ENCODE data around the gene LSM6.

Gene LSM6

GRCh38 chr4:146175541-146176453 lies at the start of gene LSM6:
TSS of gene LSM6 (plus strand) at chr4:146175718. CDS start at chr4:146182922, 7,204 bp downstream.
- DNase-seq (ENCODE audit: low read depth), result peak; percentile 73

DNA sequence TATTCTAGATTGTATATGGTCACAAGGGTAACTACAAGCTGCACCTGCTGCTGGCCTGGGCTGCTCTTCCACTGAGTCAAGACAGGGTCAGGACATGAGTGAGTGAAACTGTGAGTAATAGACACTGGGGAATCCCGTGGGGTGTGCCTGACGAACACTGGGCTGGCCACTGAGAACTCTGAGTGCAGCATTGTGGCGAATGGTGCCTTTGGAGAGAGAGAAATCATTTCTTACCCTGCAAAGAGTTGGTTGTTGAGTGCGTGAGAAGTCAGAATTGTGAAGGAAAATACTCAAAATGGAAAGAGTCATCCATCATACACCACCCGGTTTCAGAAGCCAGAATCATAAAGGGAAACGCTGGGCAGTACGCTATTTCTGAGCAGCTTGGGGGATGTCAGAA lies 43.1 kb upstream of the LSM6 start:
- no peak for DNase-seq (ENCODE audit: low read depth)

- DNase-seq (ENCODE audit: low read depth), result no peak
Observed at GRCh38 chr4:146134761-146135445, 40.6 kb upstream of the LSM6 start.

DNA sequence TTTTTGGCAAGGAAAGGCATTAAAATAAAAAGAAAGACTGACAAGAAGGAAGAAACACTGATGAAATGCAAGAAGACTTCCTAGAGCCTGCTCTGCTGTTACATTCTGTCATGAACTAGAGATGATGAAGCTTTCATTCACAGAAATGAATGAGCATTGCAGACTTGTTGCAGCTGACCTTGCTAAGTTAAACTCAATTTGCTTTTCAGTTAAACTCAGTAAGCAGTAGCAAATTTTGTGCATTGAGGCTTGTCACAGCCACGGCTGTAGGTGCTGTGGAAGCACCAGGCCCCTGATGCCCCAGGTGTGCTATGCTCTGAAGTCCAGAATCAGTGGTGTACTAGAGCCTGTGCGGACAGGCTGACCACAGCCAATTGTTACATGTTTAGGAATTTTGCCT lies 39.6 kb upstream of the LSM6 start:
- no peak for DNase-seq (ENCODE audit: low read depth)

DNA sequence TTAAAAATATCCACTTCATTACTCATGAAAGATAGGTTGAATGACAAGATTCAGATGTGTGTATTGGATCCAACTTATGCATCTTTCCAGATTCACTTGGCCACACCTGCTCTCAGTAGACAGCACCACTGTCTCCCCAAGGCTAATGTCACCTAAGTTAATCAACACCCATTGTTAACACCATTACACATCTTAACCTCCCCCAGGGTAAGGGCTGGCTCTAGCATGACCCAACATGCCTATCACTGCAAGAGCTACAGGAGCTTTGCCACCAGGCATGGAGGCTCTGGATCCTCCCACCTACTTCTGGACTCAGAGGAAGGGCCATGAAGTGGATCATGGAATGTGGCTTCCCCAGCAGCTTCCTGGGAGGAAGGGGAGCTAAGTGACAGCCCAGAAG lies 32.8 kb upstream of the LSM6 start:
- DNase-seq (ENCODE audit: low read depth), result no peak

- no peak for DNase-seq (ENCODE audit: low read depth)
Observed at GRCh38 chr4:146143888-146144287, 31.6 kb upstream of the LSM6 start.

DNA sequence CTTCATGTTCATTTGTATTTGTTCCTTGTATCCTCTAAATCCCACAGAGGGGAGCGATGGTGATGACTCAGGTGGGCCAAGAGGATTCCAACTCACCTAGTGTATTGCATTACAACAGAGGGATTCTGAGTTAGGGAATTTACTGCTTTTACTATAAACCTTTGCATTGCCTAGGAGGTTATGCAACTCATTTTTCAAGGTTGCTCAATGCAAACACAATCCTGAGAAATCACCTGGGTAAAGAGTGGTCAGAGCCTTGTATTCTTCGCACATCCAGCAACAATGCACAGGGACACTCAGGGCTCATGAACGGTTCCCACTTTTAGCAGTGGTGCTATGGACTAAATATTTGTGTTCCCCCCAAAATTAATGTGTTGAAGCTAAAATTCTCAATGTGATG lies 28.6 kb upstream of the LSM6 start:
- DNase-seq (ENCODE audit: low read depth), result no peak

GRCh38 chr4:146148021-146148420 lies 27.5 kb upstream of the LSM6 start:
- DNase-seq (ENCODE audit: low read depth), result no peak

DNA sequence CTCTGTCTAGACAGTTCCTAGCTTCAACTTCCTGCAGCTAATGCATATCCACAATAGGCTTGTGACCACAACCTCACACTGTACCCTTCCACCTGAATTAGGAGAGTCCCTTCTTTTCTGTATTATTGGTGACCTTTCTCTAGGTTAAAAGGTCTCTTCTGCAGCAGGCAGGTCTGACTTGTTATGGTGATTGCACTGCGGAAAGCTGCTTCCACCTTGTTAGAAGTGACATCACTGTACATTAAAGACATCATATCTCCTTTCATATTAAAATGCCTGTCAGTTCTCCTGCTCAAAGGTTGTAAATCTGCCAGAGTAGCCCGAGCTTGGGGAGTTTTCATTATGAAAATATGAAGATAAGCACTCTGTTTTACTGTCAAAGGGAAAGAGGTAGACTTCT lies 21.5 kb upstream of the LSM6 start:
- no peak for DNase-seq (ENCODE audit: low read depth)

GRCh38 chr4:146155152-146155724 lies 20.3 kb upstream of the LSM6 start:
- DNase-seq (ENCODE audit: low read depth), result no peak

GRCh38 chr4:146158036-146158745 lies 17.3 kb upstream of the LSM6 start:
- DNase-seq (ENCODE audit: low read depth), result peak; percentile 22

DNA sequence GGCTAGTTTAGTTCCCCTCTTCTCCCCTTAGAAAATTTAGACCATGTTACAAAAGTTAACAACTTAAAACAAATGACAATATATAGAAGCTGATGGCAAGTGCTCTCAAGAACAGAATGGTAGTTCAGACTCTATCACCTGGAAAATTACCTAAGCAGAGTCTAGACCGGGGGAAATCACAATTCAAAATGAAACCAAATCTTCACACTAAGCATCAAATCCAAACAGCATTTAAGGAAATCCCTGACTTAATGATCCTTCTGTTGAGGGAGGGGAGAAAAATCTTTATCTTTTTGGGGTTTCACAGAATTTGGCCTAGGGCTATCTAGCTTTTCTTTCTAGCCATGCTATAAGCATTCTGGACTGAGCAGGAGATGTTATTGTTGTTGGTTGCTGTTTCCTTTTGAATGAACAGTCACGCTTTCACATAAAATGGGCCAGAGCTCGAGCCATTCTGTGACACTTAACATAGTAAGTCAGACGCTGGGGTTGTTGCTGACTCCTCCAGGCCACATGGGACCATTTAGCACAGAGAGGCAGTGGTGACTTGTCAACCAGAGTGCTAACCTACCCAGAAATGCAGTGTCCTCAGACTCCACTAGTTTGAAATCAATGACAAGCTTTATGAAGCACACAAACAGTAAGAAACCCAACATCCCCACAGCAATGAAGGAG lies 16.0 kb upstream of the LSM6 start:
- DNase-seq (ENCODE audit: low read depth), result no peak

GRCh38 chr4:146161243-146161642 lies 14.3 kb upstream of the LSM6 start:
- DNase-seq (ENCODE audit: low read depth), result no peak

DNA sequence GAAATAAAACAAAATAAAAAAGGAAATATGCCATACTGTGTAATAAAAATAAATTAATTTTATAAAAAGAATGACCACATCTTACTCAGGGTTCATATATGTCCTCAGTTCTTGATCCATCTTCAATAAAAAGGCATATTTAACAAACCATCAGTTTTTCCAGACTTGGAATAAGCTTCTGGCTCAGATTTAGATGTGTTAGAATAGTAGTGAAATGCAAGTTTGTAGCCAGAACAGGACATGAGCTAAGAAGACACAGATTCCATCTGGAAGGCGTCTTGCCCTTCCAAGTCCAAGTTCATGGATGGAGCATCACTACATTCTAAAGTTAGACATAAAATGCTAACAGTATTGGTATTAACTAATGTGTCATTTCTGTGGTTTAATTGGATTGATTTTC lies 10.3 kb upstream of the LSM6 start:
- no peak for DNase-seq (ENCODE audit: low read depth)

GRCh38 chr4:146165840-146166239 lies 9.7 kb upstream of the LSM6 start:
- DNase-seq (ENCODE audit: low read depth), result peak; percentile 50

- DNase-seq (ENCODE audit: low read depth), result no peak
Observed at GRCh38 chr4:146170149-146170548, 5.4 kb upstream of the LSM6 start.

DNA sequence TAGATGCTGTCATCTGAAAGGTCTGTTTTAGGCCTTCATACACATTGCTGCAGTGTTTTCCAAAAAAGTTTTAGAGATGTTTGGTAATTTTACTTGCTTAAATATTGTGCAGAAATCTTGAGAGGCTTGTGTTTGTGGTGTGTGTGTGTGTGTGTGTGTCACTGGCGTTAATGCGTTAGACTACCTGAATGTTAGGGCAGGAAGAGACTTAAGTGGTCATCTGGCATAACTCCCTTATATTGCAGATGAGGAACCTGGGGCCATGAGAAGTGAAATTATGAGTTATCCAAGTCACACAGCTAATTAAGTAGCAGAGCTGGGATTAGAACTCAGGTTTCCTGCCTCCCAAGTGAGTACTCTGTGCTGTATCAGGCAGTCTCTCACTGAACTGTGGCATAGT lies 1.4 kb downstream of the LSM6 start:
- no peak for DNase-seq (ENCODE audit: low read depth)

- no peak for DNase-seq (ENCODE audit: low read depth)
Observed at GRCh38 chr4:146178126-146178525, 2.6 kb downstream of the LSM6 start.

DNA sequence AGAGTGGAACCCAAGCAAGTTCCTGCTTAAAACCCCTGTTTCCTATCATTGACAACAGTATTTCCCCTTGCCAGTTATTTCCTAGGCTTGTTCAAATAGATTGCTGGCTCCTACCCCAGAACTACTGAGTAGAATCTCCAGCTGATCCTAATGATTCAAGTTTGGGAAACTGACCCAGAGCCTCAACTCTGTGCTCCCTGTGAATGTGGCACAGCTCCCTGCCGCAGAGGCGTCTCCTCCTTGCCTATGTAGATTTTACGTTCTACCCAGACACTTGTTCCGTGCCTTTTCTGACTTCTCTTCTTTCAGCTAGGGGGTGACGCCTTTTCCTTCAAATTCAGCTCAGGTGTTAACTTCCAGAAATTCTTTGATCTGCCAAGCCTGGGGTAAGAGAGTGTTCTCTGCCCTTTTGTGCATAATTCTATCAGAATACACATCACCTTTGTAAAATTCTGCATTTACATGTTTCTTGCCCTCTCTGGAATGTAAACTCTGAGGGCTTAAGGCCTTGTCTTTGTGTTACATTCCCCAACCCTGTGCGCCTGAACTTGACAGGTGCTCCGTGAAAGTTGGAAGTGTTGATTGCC lies 4.4 kb downstream of the LSM6 start:
- no peak for DNase-seq (ENCODE audit: low read depth)

DNA sequence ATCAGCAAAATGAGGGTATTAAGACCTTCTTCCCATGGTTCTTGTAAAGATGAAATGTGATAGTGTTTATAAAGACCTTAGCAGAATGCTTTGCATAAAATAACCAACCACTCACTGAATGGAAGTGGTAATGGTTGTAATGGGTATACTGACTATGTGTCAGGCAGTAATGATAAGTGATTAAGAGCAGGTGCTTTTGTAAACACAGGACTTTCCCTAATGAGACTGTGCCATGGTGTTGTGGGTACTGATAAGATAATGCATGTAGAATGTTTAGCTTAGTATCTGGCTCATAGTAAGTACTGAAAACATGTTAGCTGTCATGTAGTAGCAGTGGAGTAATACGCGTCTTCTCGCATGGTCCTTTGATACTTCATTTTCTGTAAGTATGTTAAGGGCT lies 6.9 kb downstream of the LSM6 start:
- no peak for DNase-seq (ENCODE audit: low read depth)

DNA sequence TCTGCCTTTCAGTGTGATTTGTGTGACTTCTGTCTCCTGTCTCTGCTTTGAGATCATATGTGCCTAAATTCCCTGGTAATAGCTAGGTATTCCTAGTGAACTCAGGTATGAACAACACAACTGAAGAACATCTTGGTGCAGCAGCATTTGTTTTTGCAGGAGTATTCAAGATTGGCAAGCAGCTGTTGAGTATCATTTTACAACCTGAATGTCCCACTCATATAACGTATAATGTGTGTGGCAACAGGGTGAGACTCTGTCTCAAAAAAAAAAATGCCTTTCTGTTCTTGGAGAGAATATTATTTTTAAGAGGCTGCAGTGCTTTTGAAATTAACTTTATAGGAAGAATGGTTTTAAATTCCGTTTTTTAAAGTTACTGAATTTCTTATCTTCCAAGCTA lies 7.7 kb downstream of the LSM6 start:
- no peak for DNase-seq (ENCODE audit: low read depth)

- DNase-seq (ENCODE audit: low read depth), result no peak
Observed at GRCh38 chr4:146186041-146186440, 10.5 kb downstream of the LSM6 start.
